ENCODE data around the gene C1orf141. TPM values are rescaled to one million over a fixed set of nuclear protein-coding genes. Genes with fewer than 3 reads are reported as not detected.

C1orf141 gene
- total and polyA plus RNA-seq, 2 donors (not counting 3 experiments of a cell fraction or from before 2014, with no cell fraction given), result not detected

- H3K9me1 ChIP-seq (replicated peaks; ENCODE audit: control insufficient read depth, extremely low read depth, insufficient read depth, low read length), result no peaks in the 10 kb centered on the region
- CTCF ChIA-PET, result no interaction called here
Observed at GRCh38 chr1:67175530-67176087, 40.8 kb upstream of the C1orf141 start.

More at GRCh38 chr1:67175530-67176087, 40.8 kb upstream of the C1orf141 start:
- no peak overlapping the region for H2AFZ ChIP-seq (ENCODE audit: low read depth, low read length)
- TF ChIP-seq GATA2 (IDR thresholded peaks at IDR 0.05; ENCODE audit: insufficient read depth, insufficient read length, low read depth, low read length), result no peak
- no peak for TF ChIP-seq EZH2 (IDR thresholded peaks at IDR 0.05; ENCODE audit: borderline replicate concordance, low read depth, low read length, severe bottlenecking)
- TF ChIP-seq POLR2A (IDR thresholded peaks at IDR 0.05; ENCODE audit: low read depth, low read length), result no peak
- no peak for TF ChIP-seq FOS (IDR thresholded peaks at IDR 0.05; ENCODE audit: borderline replicate concordance, insufficient read depth, low read length)
- no peak for TF ChIP-seq POLR2AphosphoS5 (IDR thresholded peaks at IDR 0.05; ENCODE audit: insufficient read depth, low read depth, low read length)
- TF ChIP-seq, protein P1, sequence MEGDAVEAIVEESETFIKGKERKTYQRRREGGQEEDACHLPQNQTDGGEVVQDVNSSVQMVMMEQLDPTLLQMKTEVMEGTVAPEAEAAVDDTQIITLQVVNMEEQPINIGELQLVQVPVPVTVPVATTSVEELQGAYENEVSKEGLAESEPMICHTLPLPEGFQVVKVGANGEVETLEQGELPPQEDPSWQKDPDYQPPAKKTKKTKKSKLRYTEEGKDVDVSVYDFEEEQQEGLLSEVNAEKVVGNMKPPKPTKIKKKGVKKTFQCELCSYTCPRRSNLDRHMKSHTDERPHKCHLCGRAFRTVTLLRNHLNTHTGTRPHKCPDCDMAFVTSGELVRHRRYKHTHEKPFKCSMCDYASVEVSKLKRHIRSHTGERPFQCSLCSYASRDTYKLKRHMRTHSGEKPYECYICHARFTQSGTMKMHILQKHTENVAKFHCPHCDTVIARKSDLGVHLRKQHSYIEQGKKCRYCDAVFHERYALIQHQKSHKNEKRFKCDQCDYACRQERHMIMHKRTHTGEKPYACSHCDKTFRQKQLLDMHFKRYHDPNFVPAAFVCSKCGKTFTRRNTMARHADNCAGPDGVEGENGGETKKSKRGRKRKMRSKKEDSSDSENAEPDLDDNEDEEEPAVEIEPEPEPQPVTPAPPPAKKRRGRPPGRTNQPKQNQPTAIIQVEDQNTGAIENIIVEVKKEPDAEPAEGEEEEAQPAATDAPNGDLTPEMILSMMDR (IDR thresholded peaks at IDR 0.05; ENCODE audit: extremely low read depth in 1 of 2, insufficient read depth in 1 of 2, low read depth in 1 of 2, low read length in 2 of 2), result no peak
- TF ChIP-seq, protein P2, sequence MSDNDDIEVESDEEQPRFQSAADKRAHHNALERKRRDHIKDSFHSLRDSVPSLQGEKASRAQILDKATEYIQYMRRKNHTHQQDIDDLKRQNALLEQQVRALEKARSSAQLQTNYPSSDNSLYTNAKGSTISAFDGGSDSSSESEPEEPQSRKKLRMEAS (IDR thresholded peaks at IDR 0.05; ENCODE audit: insufficient read depth, insufficient read length), result no peak
- no peak for TF ChIP-seq MYC (IDR thresholded peaks at IDR 0.05; ENCODE audit: low read depth, low read length)
- TF ChIP-seq JUN (IDR thresholded peaks at IDR 0.05; ENCODE audit: borderline replicate concordance, insufficient read depth, insufficient read length, low read depth), result no peak
- FAIRE-seq (no peak), DNase-seq (ENCODE audit: low read depth, low spot score) (no peak)
- no peaks in the 10 kb centered on the region for H3K9me3 ChIP-seq (replicated peaks; ENCODE audit: control insufficient read depth, insufficient read depth, low read length)
- H3K4me3 ChIP-seq (replicated peaks in 1 of 3; ENCODE audit: insufficient read depth in 1 of 3, low read depth in 1 of 3, low read length in 3 of 3), result no peak overlapping the region
- dilution Hi-C loops (cut with MboI; ENCODE audit: extremely low pct_ligation_motif_present, low sequenced_read_pairs), result no loop called here
- POLR2A ChIA-PET, result no interaction called here
- peaks cover 3 to 5% of the 10 kb centered on the region in 2 experiments for H3K27me3 ChIP-seq (ENCODE audit: control insufficient read depth in 2 of 2, insufficient read depth in 2 of 2, low read length in 2 of 2)
- H3K36me3 ChIP-seq (ENCODE audit: control insufficient read depth in 2 of 2, extremely low read depth in 1 of 2, insufficient read depth in 2 of 2, low read length in 2 of 2), result no peaks in the 10 kb centered on the region
- H3K4me2 ChIP-seq (ENCODE audit: insufficient read depth, low read length), result no peak overlapping the region
- H3K79me2 ChIP-seq (ENCODE audit: control insufficient read depth, insufficient read depth, low read length), result no peaks in the 10 kb centered on the region
- BruUV-seq (replicated peaks), result no TSS peak
- no peaks in the 10 kb centered on the region for H3K4me1 ChIP-seq (ENCODE audit: control insufficient read depth, extremely low read depth, insufficient read depth, low read length)
- H3K9ac ChIP-seq (replicated peaks; ENCODE audit: extremely low read depth, insufficient read depth, low read length), result no peak overlapping the region
- intact Hi-C loops (cut with micrococcal nuclease), result no loop called here
- no peaks in the 10 kb centered on the region for H4K20me1 ChIP-seq (replicated peaks; ENCODE audit: control insufficient read depth, extremely low read depth, insufficient read depth, low read length)
- H3K27ac ChIP-seq (ENCODE audit: insufficient read depth, low read depth, low read length), result no peak overlapping the region

All from endothelial cell of umbilical vein (primary cell).